ENCODE measurements around the gene ARHGAP15. TPM values are rescaled to one million over a fixed set of nuclear protein-coding genes. Genes with fewer than 3 reads are reported as not detected.

Gene ARHGAP15
- total RNA-seq, 1 donor from 2014 or later, result not detected

DNA sequence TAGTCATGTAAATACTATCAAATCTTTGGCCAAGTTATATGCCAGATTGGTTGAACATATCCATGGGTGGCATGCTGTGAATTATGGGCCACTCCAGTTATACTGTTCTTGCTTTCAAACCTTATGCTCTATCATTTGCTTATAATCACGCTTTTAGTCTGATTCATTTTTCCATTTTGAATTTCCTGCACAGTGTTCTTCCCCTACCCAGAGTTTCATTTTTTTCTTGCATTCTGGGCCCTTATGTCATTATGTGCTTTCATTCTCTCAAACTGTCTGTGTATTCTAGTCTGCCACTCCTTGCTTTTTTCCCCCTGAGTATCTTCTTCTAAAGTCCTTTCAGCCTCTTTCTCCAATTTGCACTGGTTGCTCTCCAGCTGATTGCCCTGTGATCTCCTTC lies 364.1 kb downstream of the ARHGAP15 start:
- Mint-ChIP-seq H3K4me3 (ENCODE audit: unreplicated experiment) (no peak overlapping the region), H3K36me3 (ENCODE audit: unreplicated experiment) (peaks cover 5% of the 10 kb centered on the region), H3K27me3 (ENCODE audit: unreplicated experiment) (no peaks in the 10 kb centered on the region), H3K4me1 (ENCODE audit: low read depth, unreplicated experiment) (no peaks in the 10 kb centered on the region), H3K9me3 (ENCODE audit: unreplicated experiment) (no peaks in the 10 kb centered on the region), H3K27ac (ENCODE audit: unreplicated experiment) (no peak overlapping the region)
- DNase-seq, result no peak
- TF ChIP-seq, protein P1, sequence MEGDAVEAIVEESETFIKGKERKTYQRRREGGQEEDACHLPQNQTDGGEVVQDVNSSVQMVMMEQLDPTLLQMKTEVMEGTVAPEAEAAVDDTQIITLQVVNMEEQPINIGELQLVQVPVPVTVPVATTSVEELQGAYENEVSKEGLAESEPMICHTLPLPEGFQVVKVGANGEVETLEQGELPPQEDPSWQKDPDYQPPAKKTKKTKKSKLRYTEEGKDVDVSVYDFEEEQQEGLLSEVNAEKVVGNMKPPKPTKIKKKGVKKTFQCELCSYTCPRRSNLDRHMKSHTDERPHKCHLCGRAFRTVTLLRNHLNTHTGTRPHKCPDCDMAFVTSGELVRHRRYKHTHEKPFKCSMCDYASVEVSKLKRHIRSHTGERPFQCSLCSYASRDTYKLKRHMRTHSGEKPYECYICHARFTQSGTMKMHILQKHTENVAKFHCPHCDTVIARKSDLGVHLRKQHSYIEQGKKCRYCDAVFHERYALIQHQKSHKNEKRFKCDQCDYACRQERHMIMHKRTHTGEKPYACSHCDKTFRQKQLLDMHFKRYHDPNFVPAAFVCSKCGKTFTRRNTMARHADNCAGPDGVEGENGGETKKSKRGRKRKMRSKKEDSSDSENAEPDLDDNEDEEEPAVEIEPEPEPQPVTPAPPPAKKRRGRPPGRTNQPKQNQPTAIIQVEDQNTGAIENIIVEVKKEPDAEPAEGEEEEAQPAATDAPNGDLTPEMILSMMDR (IDR thresholded peaks at IDR 0.05; ENCODE audit: partially characterized antibody, unreplicated experiment), result no peak

DNA sequence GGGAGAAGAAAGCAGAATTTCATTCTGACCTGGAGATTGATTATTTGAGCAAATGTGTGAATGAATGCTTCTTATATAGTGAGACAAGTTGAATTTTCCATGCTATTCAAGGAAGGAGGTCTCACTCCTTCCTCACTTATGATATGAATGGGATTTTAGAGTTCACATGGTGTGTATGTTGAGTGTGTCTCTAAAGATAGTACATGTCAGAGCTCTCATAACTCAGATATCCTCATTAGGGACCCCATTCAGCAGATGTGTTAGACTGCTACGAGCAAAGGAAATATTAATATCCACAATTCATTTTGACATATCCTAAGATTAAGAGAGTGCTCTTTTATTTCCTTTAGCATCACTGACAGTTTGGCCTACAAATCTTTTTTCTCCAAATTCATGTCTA lies 368.5 kb downstream of the ARHGAP15 start:
- H3K27me3 Mint-ChIP-seq (ENCODE audit: unreplicated experiment), result no peaks in the 10 kb centered on the region
- H3K4me1 Mint-ChIP-seq (ENCODE audit: low read depth, unreplicated experiment), result no peaks in the 10 kb centered on the region
- H3K4me3 Mint-ChIP-seq (ENCODE audit: unreplicated experiment), result no peak overlapping the region
- H3K27ac Mint-ChIP-seq (ENCODE audit: unreplicated experiment), result no peak overlapping the region
- TF ChIP-seq, protein P1 (IDR thresholded peaks at IDR 0.05; ENCODE audit: partially characterized antibody, unreplicated experiment), result no peak
- H3K36me3 Mint-ChIP-seq (ENCODE audit: unreplicated experiment), result peaks cover 5% of the 10 kb centered on the region
- no peak for DNase-seq
- no peaks in the 10 kb centered on the region for H3K9me3 Mint-ChIP-seq (ENCODE audit: unreplicated experiment)

DNA sequence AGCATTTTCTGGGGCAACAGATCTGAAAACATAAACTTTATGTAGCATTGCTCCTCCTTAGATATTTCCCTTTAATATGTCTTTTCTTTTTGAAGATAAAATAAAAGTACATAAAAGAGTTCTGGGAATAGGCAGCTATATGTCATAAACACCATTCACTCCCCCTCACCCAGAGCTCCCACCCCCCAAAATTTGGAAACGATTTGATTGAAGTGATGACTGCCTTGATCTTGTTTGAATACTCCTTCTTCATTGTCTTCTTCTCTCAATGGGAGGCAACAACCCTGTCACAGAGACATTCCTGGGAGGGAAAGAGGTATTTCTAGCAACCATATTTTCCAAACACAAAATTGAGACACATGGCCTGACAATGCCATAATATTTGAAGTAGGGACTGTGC lies 369.3 kb downstream of the ARHGAP15 start:
- DNase-seq, result no peak
- H3K27me3 Mint-ChIP-seq (ENCODE audit: unreplicated experiment), result no peaks in the 10 kb centered on the region

DNA sequence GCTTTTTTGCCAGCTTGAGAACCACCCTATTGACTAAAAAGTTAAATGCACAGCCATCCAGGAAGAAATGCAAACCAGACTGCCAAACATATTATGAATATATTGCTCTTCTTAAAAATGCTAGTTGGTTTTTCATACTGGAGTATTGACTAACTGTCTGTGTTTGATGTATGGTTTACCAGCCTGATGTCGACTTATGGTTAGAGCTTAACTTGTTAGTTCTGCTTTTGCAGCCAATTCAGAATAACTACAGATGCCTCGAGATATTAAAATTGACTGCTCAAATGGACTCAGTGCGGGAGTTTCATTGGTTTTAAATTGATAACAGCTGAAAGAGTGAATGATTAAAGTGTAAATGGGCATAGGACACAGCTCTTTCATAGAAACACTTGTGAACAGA lies 369.8 kb downstream of the ARHGAP15 start:
- TF ChIP-seq, protein P1 (IDR thresholded peaks at IDR 0.05; ENCODE audit: partially characterized antibody, unreplicated experiment), result no peak
- Mint-ChIP-seq H3K36me3 (ENCODE audit: unreplicated experiment) (peaks cover 5% of the 10 kb centered on the region), H3K9me3 (ENCODE audit: unreplicated experiment) (peaks cover 1% of the 10 kb centered on the region), H3K27me3 (ENCODE audit: unreplicated experiment) (no peaks in the 10 kb centered on the region), H3K27ac (ENCODE audit: unreplicated experiment) (no peak overlapping the region), H3K4me1 (ENCODE audit: low read depth, unreplicated experiment) (no peaks in the 10 kb centered on the region), H3K4me3 (ENCODE audit: unreplicated experiment) (no peak overlapping the region)
- no peak for DNase-seq

More for the DNA sequence above, 369.3 kb downstream of the ARHGAP15 start:
- no peak overlapping the region for H3K27ac Mint-ChIP-seq (ENCODE audit: unreplicated experiment)
- H3K4me3 Mint-ChIP-seq (ENCODE audit: unreplicated experiment), result no peak overlapping the region
- no peaks in the 10 kb centered on the region for H3K4me1 Mint-ChIP-seq (ENCODE audit: low read depth, unreplicated experiment)
- no peaks in the 10 kb centered on the region for H3K9me3 Mint-ChIP-seq (ENCODE audit: unreplicated experiment)
- H3K36me3 Mint-ChIP-seq (ENCODE audit: unreplicated experiment), result peaks cover 5% of the 10 kb centered on the region
- TF ChIP-seq, protein P1 (IDR thresholded peaks at IDR 0.05; ENCODE audit: partially characterized antibody, unreplicated experiment), result no peak

DNA sequence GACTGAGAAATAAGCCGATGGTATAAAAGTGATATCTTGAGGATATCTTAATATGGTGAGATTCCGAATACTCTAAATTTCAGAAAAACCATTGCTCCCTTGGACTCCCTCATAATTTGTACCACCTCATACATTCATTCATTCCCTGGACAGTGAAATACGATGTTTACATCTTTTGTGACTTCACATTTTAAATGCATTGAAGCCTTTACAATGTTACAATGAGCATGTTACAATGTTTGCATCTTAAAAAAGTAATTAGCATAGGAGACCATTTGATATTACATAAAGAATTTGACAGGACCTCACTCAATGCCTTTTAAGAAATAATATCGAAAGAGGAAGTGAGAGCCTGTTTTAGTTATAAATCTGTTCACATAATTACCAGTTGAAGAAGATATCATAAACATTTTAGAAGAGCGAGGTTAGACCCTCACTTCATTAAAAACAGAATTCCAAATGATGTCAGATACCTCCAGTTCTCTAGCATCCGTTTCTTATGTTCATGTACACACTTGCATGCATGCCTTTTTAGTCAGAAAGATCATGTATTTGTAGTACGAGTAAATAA lies 372.0 kb downstream of the ARHGAP15 start:
- Mint-ChIP-seq H3K9me3 (ENCODE audit: unreplicated experiment) (peaks cover 1% of the 10 kb centered on the region), H3K27me3 (ENCODE audit: unreplicated experiment) (no peaks in the 10 kb centered on the region), H3K36me3 (ENCODE audit: unreplicated experiment) (no peaks in the 10 kb centered on the region), H3K4me3 (ENCODE audit: unreplicated experiment) (no peak overlapping the region), H3K27ac (ENCODE audit: unreplicated experiment) (no peak overlapping the region), H3K4me1 (ENCODE audit: low read depth, unreplicated experiment) (peaks cover 5% of the 10 kb centered on the region)
- TF ChIP-seq, protein P1 (IDR thresholded peaks at IDR 0.05; ENCODE audit: partially characterized antibody, unreplicated experiment), result no peak
- DNase-seq, result no peak

Measured in glutamatergic neuron (in vitro differentiated cells).